Measurements from ENCODE around the gene BAX.
"Not testable (repeated sequence)": the region's sequence is repeated elsewhere in the genome, so short reads cannot be mapped to it uniquely, and the experiment has no call there.

Gene BAX

GRCh38 chr19:48954595-48955307, at the start of gene BAX:
Gene BAX, plus strand, starts transcription at chr19:48954875. Its CDS starts 54 bp downstream, at chr19:48954929.
- FAIRE-seq (peak; percentile 95), DNase-seq (ENCODE audit: extremely low spot score, insufficient read length, low read depth) (peak; percentile 94)

GRCh38 chr19:48905664-48906063, 49.0 kb upstream of the BAX start:
- FAIRE-seq = no peak

DNA sequence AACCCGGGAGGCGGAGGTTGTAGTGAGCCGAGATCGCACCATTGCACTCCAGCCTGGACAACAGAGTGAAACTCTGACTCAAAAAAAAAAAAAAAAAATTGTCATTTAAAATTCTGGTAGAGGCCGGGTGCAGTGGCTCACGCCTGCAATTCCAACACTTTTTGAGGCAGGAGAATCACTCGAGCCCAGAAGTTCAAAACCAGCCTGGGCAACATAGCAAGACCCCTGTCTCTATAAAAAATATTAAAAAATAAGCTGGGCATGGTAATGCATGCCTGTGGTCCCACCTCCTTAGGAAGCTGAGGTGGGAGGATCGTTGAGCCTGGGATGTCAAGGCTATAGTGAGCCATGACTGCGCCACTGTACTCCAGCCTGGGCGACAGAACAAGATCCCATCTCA, 48.4 kb upstream of the BAX start:
- DNase-seq (ENCODE audit: extremely low spot score, insufficient read length, low read depth) = no peak
- no peak for FAIRE-seq

More at GRCh38 chr19:48905664-48906063, 49.0 kb upstream of the BAX start:
- DNase-seq (ENCODE audit: extremely low spot score, insufficient read length, low read depth) = no peak

GRCh38 chr19:48907671-48908070, 47.0 kb upstream of the BAX start:
- FAIRE-seq (no peak), DNase-seq (ENCODE audit: extremely low spot score, insufficient read length, low read depth) (no peak)

- FAIRE-seq = peak; percentile 64
- not testable (repeated sequence) for DNase-seq (ENCODE audit: extremely low spot score, insufficient read length, low read depth)
Measured at GRCh38 chr19:48909424-48910077, 45.1 kb upstream of the BAX start.

GRCh38 chr19:48910803-48911202, 43.9 kb upstream of the BAX start:
- FAIRE-seq (no peak), DNase-seq (ENCODE audit: extremely low spot score, insufficient read length, low read depth) (no peak)

- peak; percentile 57 for FAIRE-seq
- no peak for DNase-seq (ENCODE audit: extremely low spot score, insufficient read length, low read depth)
Measured at GRCh38 chr19:48913114-48913889, 41.4 kb upstream of the BAX start.

DNA sequence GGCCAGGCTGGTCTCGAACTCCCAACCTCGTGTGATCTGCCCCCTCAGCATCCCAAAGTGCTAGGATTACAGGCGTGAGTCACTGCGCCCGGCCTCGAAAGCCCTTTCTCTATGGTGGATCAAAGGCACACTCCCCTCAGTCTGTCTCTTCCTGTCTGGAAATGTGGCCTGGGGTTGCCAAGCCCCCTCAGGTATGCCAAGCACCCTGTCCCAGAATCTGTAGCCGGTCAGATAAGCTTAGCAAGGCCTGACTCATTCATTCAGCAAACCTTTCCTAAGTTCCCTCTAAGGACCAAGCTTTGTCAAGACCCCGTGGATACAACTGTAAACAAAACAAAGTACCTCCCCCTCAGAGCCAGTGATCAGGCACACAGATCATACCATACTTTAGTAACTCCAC, 40.5 kb upstream of the BAX start:
- DNase-seq (ENCODE audit: extremely low spot score, insufficient read length, low read depth) = no peak
- no peak for FAIRE-seq

DNA sequence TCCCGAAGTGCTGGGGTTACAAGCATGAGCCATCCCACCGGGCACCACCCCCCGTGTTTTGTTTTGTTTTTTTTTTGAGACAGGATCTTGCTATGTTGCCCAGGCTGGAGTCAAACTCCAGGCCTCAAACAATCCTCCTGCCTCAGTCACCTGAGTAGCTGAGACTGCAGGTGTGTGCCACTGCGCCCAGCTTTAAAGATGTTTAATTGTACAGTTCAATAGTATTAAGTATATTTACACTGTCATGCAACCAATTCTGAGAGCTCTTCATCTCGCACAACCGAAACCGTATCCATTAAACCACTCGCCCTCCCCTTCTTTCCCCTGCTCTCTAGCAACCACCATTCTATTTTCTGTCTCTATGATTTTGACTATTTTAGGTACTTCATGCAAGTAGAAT, 38.9 kb upstream of the BAX start:
- FAIRE-seq = no peak
- no peak for DNase-seq (ENCODE audit: extremely low spot score, insufficient read length, low read depth)

DNA sequence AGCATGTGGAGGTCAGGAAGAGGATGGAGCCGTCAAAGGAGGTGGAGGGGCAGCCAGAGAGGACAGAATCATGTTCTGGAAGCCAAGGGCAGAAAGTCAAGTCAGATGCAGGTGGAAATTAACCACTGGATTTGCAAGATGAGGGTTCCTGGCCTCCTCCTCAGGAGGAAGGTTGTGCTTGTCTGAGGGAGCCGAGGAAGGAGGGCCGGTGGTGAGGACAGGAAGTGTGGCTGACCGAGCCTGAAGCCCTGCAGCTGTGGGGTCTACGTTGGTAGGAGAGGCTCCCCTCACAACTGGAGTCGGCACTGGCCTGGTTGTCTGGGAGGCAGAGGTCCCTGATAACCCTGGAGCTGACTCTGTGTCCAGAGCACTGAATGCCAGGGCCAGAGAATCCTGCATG, 36.6 kb upstream of the BAX start:
- no peak for DNase-seq (ENCODE audit: extremely low spot score, insufficient read length, low read depth)
- peak; percentile 62 for FAIRE-seq

DNA sequence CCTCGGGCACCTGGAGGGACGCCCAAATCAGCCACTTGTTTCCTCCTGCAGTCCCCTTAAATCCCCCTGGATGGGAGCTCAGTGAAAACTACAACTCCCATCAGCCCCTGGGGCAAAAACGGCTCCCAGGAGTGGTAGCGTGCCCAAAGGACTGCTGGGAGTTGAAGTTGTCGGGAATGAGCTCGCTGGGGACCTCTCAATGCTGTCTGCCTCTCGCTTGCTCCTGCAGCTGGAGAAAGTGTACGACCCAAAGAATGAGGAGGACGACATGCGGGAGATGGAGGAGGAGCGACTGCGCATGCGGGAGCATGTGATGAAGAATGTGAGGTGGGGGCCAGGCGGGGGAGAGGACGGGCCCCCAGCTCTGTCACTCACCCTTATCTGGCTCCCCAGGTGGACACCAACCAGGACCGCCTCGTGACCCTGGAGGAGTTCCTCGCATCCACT, 35.9 kb upstream of the BAX start:
- DNase-seq (ENCODE audit: extremely low spot score, insufficient read length, low read depth) (no peak), FAIRE-seq (no peak)

- FAIRE-seq; DNase-seq (ENCODE audit: extremely low spot score, insufficient read length, low read depth): not testable (repeated sequence)
Measured at GRCh38 chr19:48919271-48919670, 35.4 kb upstream of the BAX start.

- DNase-seq (ENCODE audit: extremely low spot score, insufficient read length, low read depth) (no peak), FAIRE-seq (no peak)
Measured at GRCh38 chr19:48920949-48921348, 33.7 kb upstream of the BAX start.

DNA sequence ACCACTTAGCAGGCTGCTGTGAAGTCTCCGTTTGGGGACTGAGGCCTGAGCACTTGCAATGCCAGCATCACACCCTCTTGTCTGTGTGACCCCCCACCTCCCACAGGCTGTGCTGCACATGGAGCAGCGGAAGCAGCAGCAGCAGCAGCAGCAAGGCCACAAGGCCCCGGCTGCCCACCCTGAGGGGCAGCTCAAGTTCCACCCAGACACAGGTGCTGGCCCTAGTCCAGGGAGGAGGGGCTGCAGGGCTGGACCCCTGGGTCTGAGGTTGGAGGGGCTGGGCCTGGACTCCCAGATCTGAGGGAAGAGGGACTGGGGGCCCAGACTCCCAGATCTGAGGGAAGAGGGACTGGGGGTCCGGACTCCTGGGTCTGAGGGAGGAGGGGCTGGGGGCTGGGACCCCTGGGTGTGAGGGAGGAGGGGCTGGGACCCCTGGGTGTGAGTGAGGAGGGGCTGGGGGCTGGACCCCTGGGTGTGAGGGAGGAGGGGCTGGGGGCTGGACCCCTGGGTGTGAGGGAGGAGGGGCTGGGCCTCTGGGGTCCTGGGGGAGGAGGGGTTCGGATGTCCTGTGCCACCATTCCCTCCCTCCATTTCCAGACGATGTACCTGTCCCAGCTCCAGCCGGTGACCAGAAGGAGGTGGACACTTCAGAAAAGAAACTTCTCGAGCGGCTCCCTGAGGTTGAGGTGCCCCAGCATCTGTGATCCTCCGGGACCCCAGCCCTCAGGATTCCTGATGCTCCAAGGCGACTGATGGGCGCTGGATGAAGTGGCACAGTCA, 32.8 kb upstream of the BAX start:
- FAIRE-seq (no peak), DNase-seq (ENCODE audit: extremely low spot score, insufficient read length, low read depth) (no peak)

GRCh38 chr19:48922548-48923490, 31.9 kb upstream of the BAX start:
- FAIRE-seq (no peak), DNase-seq (ENCODE audit: extremely low spot score, insufficient read length, low read depth) (no peak)

GRCh38 chr19:48925240-48925843, 29.3 kb upstream of the BAX start:
- no peak for FAIRE-seq
- no peak for DNase-seq (ENCODE audit: extremely low spot score, insufficient read length, low read depth)

- not testable (repeated sequence) for FAIRE-seq; DNase-seq (ENCODE audit: extremely low spot score, insufficient read length, low read depth)
Measured at GRCh38 chr19:48925890-48926289, 28.8 kb upstream of the BAX start.

GRCh38 chr19:48926909-48927308, 27.8 kb upstream of the BAX start:
- FAIRE-seq (no peak), DNase-seq (ENCODE audit: extremely low spot score, insufficient read length, low read depth) (no peak)

- FAIRE-seq; DNase-seq (ENCODE audit: extremely low spot score, insufficient read length, low read depth): not testable (repeated sequence)
Measured at GRCh38 chr19:48927692-48928091, 27.0 kb upstream of the BAX start.

Data from GM18507 (cell line).